ENCODE measurements around the gene TRPV4. TPM values are rescaled to one million over a fixed set of nuclear protein-coding genes. Genes with fewer than 3 reads are reported as not detected.
A peak's percentile ranks its signal among the peaks of the same experiment; 100 is the strongest.

Gene TRPV4
- total and polyA plus RNA-seq, 2 donors (not counting 3 experiments of a cell fraction or from before 2014, with no cell fraction given), result 8.8 to 22.3 TPM

DNA sequence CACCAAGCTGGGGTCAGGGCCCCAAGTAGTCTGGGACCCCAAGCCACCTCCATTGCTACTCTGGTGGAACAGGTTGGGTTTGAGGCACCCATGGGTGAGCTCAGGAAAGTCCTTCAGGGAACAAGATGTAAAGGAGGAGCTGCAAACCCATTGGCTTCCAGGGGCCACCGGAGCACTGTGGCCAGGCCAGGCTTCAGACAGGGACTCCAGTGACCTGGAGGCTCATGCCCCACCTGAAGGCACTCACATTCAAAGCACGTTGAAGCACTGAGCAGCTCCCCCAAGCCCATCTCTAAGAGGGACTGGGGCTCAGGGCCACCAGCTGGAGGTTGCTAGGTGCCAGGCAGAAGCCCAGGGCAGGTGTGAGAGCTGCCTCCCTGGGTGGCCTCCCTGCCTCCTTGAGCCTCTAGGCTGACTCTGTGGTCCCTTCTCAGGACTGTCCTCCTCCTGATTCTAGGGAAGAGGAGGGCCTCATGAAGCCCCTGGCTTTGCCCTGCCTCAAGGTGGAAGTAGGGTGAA lies 70.5 kb downstream of the TRPV4 start:
- H3K4me2 ChIP-seq (ENCODE audit: insufficient read depth, low read length), result no peak overlapping the region
- H3K9ac ChIP-seq (replicated peaks; ENCODE audit: extremely low read depth, insufficient read depth, low read length), result no peak overlapping the region
- H3K27ac ChIP-seq (ENCODE audit: insufficient read depth, low read depth, low read length), result no peak overlapping the region
- ChIA-PET CTCF (interaction anchor here (0.6 to 1.2 kb wide), 3 partner anchors 8 to 330 kb away, joined by 3 to 4 read pairs (median 3); no protein-coding TSS in a partner anchor), POLR2A (interaction anchor here (0.6 kb wide), 1 partner anchor 140 kb away, joined by 5 read pairs; no protein-coding TSS in a partner anchor)
- no peak overlapping the region for H3K4me3 ChIP-seq (replicated peaks in 1 of 3; ENCODE audit: insufficient read depth in 1 of 3, low read depth in 1 of 3, low read length in 3 of 3)
- DNase-seq (ENCODE audit: low read depth, low spot score) (no peak), FAIRE-seq (no peak)
- H2AFZ ChIP-seq (ENCODE audit: low read depth, low read length), result peak overlapping the region; percentile 19
- intact Hi-C loops (cut with micrococcal nuclease), result no loop called here
- TF ChIP-seq POLR2AphosphoS5 (IDR thresholded peaks at IDR 0.05; ENCODE audit: insufficient read depth, low read depth, low read length), result no peak
- TF ChIP-seq, protein P1, sequence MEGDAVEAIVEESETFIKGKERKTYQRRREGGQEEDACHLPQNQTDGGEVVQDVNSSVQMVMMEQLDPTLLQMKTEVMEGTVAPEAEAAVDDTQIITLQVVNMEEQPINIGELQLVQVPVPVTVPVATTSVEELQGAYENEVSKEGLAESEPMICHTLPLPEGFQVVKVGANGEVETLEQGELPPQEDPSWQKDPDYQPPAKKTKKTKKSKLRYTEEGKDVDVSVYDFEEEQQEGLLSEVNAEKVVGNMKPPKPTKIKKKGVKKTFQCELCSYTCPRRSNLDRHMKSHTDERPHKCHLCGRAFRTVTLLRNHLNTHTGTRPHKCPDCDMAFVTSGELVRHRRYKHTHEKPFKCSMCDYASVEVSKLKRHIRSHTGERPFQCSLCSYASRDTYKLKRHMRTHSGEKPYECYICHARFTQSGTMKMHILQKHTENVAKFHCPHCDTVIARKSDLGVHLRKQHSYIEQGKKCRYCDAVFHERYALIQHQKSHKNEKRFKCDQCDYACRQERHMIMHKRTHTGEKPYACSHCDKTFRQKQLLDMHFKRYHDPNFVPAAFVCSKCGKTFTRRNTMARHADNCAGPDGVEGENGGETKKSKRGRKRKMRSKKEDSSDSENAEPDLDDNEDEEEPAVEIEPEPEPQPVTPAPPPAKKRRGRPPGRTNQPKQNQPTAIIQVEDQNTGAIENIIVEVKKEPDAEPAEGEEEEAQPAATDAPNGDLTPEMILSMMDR (IDR thresholded peaks at IDR 0.05; ENCODE audit: extremely low read depth in 1 of 2, insufficient read depth in 1 of 2, low read depth in 1 of 2, low read length in 2 of 2), result no peak
- TF ChIP-seq GATA2 (IDR thresholded peaks at IDR 0.05; ENCODE audit: insufficient read depth, insufficient read length, low read depth, low read length), result no peak
- TF ChIP-seq, protein P2, sequence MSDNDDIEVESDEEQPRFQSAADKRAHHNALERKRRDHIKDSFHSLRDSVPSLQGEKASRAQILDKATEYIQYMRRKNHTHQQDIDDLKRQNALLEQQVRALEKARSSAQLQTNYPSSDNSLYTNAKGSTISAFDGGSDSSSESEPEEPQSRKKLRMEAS (IDR thresholded peaks at IDR 0.05; ENCODE audit: insufficient read depth, insufficient read length), result no peak
- no peak for TF ChIP-seq POLR2A (IDR thresholded peaks at IDR 0.05; ENCODE audit: low read depth, low read length)
- TF ChIP-seq EZH2 (IDR thresholded peaks at IDR 0.05; ENCODE audit: borderline replicate concordance, low read depth, low read length, severe bottlenecking), result no peak
- dilution Hi-C loops (cut with MboI; ENCODE audit: extremely low pct_ligation_motif_present, low sequenced_read_pairs), result no loop called here
- H3K27me3 ChIP-seq (ENCODE audit: control insufficient read depth in 2 of 2, insufficient read depth in 2 of 2, low read length in 2 of 2), result no peaks in the 10 kb centered on the region
- no peaks in the 10 kb centered on the region for H3K36me3 ChIP-seq (ENCODE audit: control insufficient read depth in 2 of 2, extremely low read depth in 1 of 2, insufficient read depth in 2 of 2, low read length in 2 of 2)
- BruUV-seq (replicated peaks), result no TSS peak
- H3K4me1 ChIP-seq (ENCODE audit: control insufficient read depth, extremely low read depth, insufficient read depth, low read length), result no peaks in the 10 kb centered on the region
- no peaks in the 10 kb centered on the region for H3K9me1 ChIP-seq (replicated peaks; ENCODE audit: control insufficient read depth, extremely low read depth, insufficient read depth, low read length)
- H4K20me1 ChIP-seq (replicated peaks; ENCODE audit: control insufficient read depth, extremely low read depth, insufficient read depth, low read length), result no peaks in the 10 kb centered on the region
- no peaks in the 10 kb centered on the region for H3K9me3 ChIP-seq (replicated peaks; ENCODE audit: control insufficient read depth, insufficient read depth, low read length)
- no peaks in the 10 kb centered on the region for H3K79me2 ChIP-seq (ENCODE audit: control insufficient read depth, insufficient read depth, low read length)

Measured in endothelial cell of umbilical vein (primary cell).